GM12801 (cell line): ENCODE data around the gene TRIP13.

ENCODE experiments used
- TF ChIP-seq, protein P1 (sequence below): IDR thresholded peaks from one replicate; pipeline ENCODE4 v1.5.1; 2011; ENCODE audit warnings: control low read depth; ENCODE audit not compliant: insufficient read length; ENCODE audit errors: extremely low read depth

The TRIP13 gene

DNA sequence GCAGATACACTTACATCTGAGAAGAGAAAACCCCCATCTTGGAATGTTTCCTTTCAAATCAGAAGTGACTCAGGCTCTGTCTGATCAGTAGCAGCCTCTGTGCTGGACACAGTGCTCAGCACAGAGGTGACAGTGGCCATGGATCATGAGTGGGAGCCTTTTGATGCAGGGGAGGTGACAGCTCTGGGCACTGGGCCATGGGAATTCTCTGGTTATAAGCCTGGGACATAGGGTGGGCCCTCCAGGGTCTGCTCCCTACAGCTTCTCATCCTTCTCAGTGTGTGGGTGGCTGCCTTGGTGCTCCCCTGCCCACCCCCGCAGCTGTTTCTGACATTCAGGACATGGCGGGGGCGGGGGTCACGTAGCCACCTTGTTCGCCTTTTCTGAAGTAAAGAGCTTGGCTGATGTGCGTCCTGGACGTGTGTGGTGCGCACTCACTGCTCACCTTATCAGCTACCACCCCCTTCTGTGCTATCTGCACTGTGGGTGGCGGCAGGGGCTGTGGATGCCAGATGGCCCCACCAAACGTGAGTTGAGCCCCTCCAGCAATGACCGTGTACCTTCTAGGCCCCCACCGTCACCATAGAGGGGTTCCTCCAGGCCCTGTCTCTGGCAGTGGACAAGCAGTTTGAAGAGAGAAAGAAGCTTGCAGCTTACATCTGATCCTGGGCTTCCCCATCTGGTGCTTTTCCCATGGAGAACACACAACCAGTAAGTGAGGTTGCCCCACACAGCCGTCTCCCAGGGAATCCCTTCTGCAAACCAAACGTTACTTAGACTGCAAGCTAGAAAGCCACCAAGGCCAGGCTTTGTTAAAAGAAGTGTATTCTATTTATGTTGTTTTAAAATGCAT is 24.0 kb downstream of the TRIP13 start:
- TF ChIP-seq, protein P1, sequence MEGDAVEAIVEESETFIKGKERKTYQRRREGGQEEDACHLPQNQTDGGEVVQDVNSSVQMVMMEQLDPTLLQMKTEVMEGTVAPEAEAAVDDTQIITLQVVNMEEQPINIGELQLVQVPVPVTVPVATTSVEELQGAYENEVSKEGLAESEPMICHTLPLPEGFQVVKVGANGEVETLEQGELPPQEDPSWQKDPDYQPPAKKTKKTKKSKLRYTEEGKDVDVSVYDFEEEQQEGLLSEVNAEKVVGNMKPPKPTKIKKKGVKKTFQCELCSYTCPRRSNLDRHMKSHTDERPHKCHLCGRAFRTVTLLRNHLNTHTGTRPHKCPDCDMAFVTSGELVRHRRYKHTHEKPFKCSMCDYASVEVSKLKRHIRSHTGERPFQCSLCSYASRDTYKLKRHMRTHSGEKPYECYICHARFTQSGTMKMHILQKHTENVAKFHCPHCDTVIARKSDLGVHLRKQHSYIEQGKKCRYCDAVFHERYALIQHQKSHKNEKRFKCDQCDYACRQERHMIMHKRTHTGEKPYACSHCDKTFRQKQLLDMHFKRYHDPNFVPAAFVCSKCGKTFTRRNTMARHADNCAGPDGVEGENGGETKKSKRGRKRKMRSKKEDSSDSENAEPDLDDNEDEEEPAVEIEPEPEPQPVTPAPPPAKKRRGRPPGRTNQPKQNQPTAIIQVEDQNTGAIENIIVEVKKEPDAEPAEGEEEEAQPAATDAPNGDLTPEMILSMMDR, result no peak

DNA sequence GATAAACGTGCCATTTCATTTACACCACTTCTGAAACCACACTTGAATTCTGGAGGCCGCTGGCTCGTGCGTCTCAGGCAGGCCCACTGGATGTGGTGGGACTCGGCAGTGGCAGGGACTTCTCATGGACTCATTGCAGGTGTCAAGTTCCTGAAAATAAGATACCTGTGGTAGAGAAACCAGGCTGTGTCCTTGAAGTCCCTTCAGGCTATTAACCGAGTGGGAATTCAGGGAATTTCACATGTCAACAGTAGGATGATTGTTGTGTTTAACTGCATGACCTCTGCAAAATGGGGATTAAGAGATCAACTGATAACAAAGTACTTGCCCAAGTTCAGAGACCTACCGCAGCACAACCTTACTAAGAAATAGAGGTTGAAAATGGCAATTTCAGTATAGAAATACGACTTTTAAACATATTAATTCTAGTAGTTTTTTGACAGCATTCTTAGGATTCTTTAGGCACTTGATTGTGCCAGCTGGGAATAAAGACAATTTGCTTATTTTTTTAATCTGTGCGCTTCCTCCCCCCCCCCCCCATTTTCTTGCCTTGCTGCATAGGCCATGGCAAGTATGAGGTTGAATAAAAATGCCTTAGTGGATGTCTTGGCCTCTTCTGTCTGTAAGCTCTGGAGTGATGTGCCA is 26.8 kb downstream of the TRIP13 start:
- TF ChIP-seq, protein P1, result no peak

DNA sequence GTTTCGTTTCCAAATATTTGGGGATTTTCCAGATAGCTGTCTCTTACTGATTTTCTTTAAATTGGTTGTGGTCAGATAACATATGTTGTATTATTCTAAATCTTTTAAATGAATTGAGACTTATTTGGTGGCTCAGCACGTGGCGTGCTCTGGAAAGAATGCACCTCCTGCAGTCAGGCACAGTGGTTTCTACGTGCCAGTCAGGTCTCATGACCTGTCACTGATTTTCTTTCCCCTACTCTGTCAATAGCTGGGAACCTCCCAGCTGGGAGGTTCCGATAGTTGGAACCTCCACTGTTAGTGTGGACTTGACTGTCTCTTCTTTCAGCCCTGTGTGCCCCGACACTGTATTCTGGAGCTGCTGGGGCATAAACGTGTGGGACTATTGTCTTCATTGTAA is 27.6 kb downstream of the TRIP13 start:
- TF ChIP-seq, protein P1, result no peak

- TF ChIP-seq, protein P1, result no peak
Measured at GRCh38 chr5:921456-922435, 29.1 kb downstream of the TRIP13 start.

GRCh38 chr5:922436-923280 is 30.0 kb downstream of the TRIP13 start:
- TF ChIP-seq, protein P1, result no peak

DNA sequence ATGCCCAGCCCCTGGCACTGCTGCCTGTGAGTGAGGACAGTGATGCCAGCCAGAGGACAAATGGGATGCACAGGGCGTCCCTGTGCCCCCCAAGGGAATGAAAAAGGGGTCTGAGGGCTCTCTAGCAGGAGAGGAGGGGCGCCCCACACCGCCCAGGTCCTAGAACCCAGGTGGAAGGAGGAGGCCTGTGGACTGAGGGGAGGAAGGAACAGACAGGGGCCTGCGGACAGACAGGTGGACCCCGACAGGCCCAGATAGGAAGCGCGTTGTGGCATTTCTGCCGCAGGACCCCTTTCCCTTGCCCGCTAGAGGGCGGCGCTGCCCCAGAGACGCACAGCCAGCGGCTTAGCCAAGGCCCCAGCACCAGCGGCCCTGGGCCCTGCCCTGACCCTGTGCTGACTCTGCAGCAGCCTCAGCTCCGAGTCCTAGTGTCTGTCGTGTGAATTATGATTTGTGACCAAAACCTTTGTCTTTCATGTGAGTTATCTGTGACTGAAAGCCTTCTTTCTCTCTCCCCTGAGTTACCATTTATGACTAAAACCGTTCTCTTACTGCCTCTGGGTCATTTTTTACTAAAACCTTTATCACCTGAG is 30.7 kb downstream of the TRIP13 start:
- TF ChIP-seq, protein P1, result peak; percentile 54
